Measurements from ENCODE around the gene UBA5. TPM values are rescaled to one million over a fixed set of nuclear protein-coding genes. Genes with fewer than 3 reads are reported as not detected.
A peak's percentile ranks its signal among the peaks of the same experiment; 100 is the strongest.
"Not testable (repeated sequence)": the region's sequence is repeated elsewhere in the genome, so short reads cannot be mapped to it uniquely, and the experiment has no call there.

Gene UBA5
- total and polyA plus RNA-seq, 2 donors = 28.2 to 57.9 TPM

GRCh38 chr3:132638706-132639105 lies 21.4 kb upstream of the UBA5 start:
- DNase-seq (ENCODE audit: extremely low spot score) = no peak
- no peaks in the 10 kb centered on the region for H3K36me3 ChIP-seq (ENCODE audit: insufficient read depth)
- no peak overlapping the region for H3K27ac ChIP-seq (ENCODE audit: low read depth)
- H3K4me1 ChIP-seq (ENCODE audit: insufficient read depth) = no peaks in the 10 kb centered on the region
- no peak overlapping the region for H3K4me3 ChIP-seq (ENCODE audit: low read depth, low read length)

GRCh38 chr3:132641427-132641826 lies 18.7 kb upstream of the UBA5 start:
- not testable (repeated sequence) for H3K4me1 ChIP-seq (ENCODE audit: insufficient read depth); H3K27ac ChIP-seq (ENCODE audit: low read depth); H3K36me3 ChIP-seq (ENCODE audit: insufficient read depth); H3K4me3 ChIP-seq (ENCODE audit: low read depth, low read length); DNase-seq (ENCODE audit: extremely low spot score)
- 85% methylated on average over 2 of the region's 2 CpGs for WGBS

DNA sequence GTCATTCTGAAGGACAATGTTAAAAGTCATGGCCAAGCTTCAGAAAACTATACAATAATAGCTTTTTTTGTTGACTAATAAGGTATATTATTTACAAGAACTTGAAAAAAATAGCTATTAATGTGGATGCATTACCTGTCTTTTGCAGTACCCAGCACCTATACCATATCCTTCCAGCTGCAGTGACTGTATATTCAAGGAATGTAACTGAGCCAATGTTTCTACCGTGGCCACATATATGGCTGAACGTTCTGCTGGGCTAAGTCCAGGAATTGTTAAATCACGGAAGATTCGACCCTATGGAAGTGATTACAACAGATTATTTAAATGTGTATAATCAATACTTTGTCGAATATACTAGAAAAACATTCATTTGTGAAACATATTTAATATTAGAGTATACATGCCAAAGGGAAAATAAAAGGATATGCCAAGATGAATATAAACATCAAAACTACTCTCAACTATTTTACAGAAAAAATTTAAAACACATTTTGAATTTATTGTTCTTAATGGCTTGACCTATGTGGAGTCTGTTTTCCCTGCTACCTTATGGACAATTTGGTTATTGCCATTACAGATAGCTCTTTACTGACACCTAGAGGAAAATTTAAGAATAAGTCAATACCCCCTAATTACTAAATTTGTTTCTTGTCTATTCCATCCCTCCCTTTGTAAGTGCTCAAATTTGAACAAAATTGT lies 18.1 kb upstream of the UBA5 start:
- Histone ChIP-seq H3K4me1 (ENCODE audit: insufficient read depth) (no peaks in the 10 kb centered on the region), H3K4me3 (ENCODE audit: low read depth, low read length) (no peak overlapping the region), H3K36me3 (ENCODE audit: insufficient read depth) (no peaks in the 10 kb centered on the region), H3K27ac (ENCODE audit: low read depth) (no peak overlapping the region)
- 71% methylated on average over 5 of the region's 5 CpGs for WGBS
- DNase-seq (ENCODE audit: extremely low spot score) = no peak

DNA sequence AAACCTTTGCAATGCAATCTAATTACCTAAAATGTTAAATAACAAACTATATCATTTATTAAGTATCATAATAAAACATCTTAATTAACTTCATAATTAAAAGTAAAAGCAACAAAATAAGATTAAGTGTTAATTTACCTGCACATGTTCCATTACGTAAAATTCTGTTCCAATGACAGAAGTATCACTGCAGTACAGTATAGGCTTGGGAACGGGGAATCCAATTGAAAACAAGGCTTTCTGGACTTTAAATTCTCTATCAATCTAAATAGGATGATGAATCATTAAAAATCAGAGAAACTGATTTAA lies 17.6 kb upstream of the UBA5 start:
- H3K4me3 ChIP-seq (ENCODE audit: low read depth, low read length) = no peak overlapping the region
- no peak overlapping the region for H3K27ac ChIP-seq (ENCODE audit: low read depth)
- H3K4me1 ChIP-seq (ENCODE audit: insufficient read depth) = no peaks in the 10 kb centered on the region
- no peaks in the 10 kb centered on the region for H3K36me3 ChIP-seq (ENCODE audit: insufficient read depth)
- DNase-seq (ENCODE audit: extremely low spot score) = no peak
- WGBS = 71% methylated on average over 2 of the region's 2 CpGs

DNA sequence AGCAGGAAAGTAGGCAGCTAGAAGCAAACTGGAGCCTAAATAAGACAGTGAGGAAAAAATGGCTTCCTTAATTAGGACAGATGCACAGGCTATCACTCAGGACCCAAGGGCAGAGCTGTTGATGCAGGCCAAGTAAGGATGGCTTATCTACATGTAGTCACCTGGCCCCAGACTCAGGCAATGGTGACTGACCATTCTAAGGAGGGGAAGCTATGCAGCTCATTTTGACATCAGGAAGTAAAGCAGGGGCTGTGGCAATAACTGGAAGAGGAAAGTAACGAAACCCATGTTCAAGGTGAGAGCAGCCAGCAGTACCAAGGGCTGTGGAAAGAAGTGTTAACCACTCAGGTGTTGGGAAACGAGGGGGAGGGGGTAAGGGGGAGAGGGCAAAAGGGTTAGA lies 16.8 kb upstream of the UBA5 start:
- WGBS = 78% methylated on average over 2 of the region's 2 CpGs
- no peak for DNase-seq (ENCODE audit: extremely low spot score)
- no peaks in the 10 kb centered on the region for H3K4me1 ChIP-seq (ENCODE audit: insufficient read depth)
- H3K36me3 ChIP-seq (ENCODE audit: insufficient read depth) = no peaks in the 10 kb centered on the region
- no peak overlapping the region for H3K27ac ChIP-seq (ENCODE audit: low read depth)
- no peak overlapping the region for H3K4me3 ChIP-seq (ENCODE audit: low read depth, low read length)

GRCh38 chr3:132645058-132645457 lies 15.1 kb upstream of the UBA5 start:
- Histone ChIP-seq H3K4me1 (ENCODE audit: insufficient read depth) (no peaks in the 10 kb centered on the region), H3K4me3 (ENCODE audit: low read depth, low read length) (no peak overlapping the region), H3K27ac (ENCODE audit: low read depth) (no peak overlapping the region), H3K36me3 (ENCODE audit: insufficient read depth) (no peaks in the 10 kb centered on the region)
- 88% methylated on average over 1 of the region's 1 CpG for WGBS
- DNase-seq (ENCODE audit: extremely low spot score) = no peak

DNA sequence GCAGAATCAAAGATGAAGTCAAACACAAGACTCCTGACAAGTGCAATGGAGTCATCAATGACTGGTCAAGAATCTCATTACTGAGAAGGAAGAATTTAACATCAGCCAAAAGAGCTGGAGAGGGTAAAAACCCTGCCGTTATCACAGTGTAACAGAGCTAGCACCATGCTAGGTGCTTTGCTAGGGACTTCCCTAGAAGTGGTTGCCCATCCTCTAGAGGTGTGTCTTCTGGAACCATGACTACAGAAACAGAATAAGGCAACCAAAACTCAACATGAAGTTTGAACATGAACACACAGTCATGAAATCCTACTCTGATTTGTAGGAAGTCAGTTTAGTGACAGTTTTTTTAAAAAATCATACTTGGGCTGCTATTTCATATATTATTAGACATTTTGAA lies 10.0 kb upstream of the UBA5 start:
- no peak overlapping the region for H3K27ac ChIP-seq (ENCODE audit: low read depth)
- no peak overlapping the region for H3K4me3 ChIP-seq (ENCODE audit: low read depth, low read length)
- no peaks in the 10 kb centered on the region for H3K4me1 ChIP-seq (ENCODE audit: insufficient read depth)
- no peaks in the 10 kb centered on the region for H3K36me3 ChIP-seq (ENCODE audit: insufficient read depth)
- 95% methylated on average over 1 of the region's 1 CpG for WGBS
- DNase-seq (ENCODE audit: extremely low spot score) = no peak

DNA sequence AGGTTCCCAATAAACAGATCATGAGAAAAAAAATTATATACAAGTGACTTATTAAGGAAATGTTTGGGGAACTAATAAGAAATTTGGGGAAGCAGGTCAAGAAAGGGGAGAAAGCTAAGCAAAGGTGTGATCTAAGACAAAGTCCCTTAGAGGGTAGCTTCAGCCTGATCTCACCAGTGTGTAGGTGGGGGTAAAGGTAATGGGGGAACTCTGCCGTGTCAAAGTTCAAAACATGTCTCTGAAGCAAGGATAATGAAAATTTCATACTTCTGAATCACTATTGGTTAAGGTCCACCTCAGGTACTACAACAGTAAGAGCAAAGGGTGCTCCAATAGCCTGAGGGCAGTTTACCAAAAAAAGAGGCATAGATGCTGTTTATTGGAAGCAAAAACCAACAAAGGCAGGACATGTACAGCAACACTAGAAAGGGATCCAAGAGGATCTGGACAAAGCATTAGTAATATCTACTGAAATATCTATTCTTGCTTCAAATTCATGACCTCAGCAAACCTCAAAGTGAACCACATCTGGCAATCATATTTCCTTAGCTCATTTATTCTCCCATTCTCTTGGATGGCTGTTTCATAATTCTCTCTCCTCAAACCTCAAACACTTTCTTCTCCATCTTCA lies 7.4 kb upstream of the UBA5 start:
- no peak for DNase-seq (ENCODE audit: extremely low spot score)
- Histone ChIP-seq H3K4me1 (ENCODE audit: insufficient read depth) (no peaks in the 10 kb centered on the region), H3K4me3 (ENCODE audit: low read depth, low read length) (no peak overlapping the region), H3K27ac (ENCODE audit: low read depth) (no peak overlapping the region), H3K36me3 (ENCODE audit: insufficient read depth) (no peaks in the 10 kb centered on the region)
- 93% methylated on average over 1 of the region's 1 CpG for WGBS

- Histone ChIP-seq H3K36me3 (ENCODE audit: insufficient read depth) (no peaks in the 10 kb centered on the region), H3K4me3 (ENCODE audit: low read depth, low read length) (no peak overlapping the region), H3K4me1 (ENCODE audit: insufficient read depth) (no peaks in the 10 kb centered on the region), H3K27ac (ENCODE audit: low read depth) (no peak overlapping the region)
- DNase-seq (ENCODE audit: extremely low spot score) = no peak
- WGBS = 93% methylated on average over 2 of the region's 2 CpGs
These were observed 5.9 kb upstream of the UBA5 start for GRCh38 chr3:132654190-132654589.

- Histone ChIP-seq H3K4me3 (ENCODE audit: low read depth, low read length) (no peak overlapping the region), H3K36me3 (ENCODE audit: insufficient read depth) (no peaks in the 10 kb centered on the region), H3K4me1 (ENCODE audit: insufficient read depth) (no peaks in the 10 kb centered on the region), H3K27ac (ENCODE audit: low read depth) (no peak overlapping the region)
- 88% methylated on average over 5 of the region's 5 CpGs for WGBS
- DNase-seq (ENCODE audit: extremely low spot score) = no peak
These were observed 5.4 kb upstream of the UBA5 start for GRCh38 chr3:132654721-132655120.

DNA sequence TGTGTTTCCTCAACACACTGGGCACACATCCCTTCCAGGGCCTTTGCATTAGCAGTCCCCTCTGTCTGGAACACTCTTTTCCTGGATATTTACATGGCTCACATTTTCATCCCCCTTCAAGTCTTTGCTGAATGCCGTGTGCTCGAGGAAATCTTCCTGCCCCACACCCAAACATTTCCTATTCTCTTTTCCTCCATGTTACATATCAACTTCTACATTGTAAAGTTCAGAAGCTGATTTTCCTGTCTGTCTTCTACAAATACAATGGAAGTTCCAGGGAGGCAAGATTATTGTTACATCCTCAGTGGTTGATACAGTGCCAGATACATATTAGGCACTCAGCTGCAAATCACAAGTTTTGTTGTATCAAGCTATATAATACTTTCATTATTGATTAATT lies 4.7 kb upstream of the UBA5 start:
- H3K27ac ChIP-seq (ENCODE audit: low read depth) = no peak overlapping the region
- DNase-seq (ENCODE audit: extremely low spot score) = no peak
- WGBS = 78% methylated on average over 2 of the region's 2 CpGs
- no peak overlapping the region for H3K4me3 ChIP-seq (ENCODE audit: low read depth, low read length)
- no peaks in the 10 kb centered on the region for H3K36me3 ChIP-seq (ENCODE audit: insufficient read depth)
- no peaks in the 10 kb centered on the region for H3K4me1 ChIP-seq (ENCODE audit: insufficient read depth)

- H3K36me3 ChIP-seq (ENCODE audit: insufficient read depth) = no peaks in the 10 kb centered on the region
- no peak overlapping the region for H3K4me3 ChIP-seq (ENCODE audit: low read depth, low read length)
- no peak overlapping the region for H3K27ac ChIP-seq (ENCODE audit: low read depth)
- no peak for DNase-seq (ENCODE audit: extremely low spot score)
- WGBS = 91% methylated on average over 8 of the region's 8 CpGs
- peaks cover 1% of the 10 kb centered on the region for H3K4me1 ChIP-seq (ENCODE audit: insufficient read depth)
These were observed 2.0 kb upstream of the UBA5 start for GRCh38 chr3:132657869-132658747.

DNA sequence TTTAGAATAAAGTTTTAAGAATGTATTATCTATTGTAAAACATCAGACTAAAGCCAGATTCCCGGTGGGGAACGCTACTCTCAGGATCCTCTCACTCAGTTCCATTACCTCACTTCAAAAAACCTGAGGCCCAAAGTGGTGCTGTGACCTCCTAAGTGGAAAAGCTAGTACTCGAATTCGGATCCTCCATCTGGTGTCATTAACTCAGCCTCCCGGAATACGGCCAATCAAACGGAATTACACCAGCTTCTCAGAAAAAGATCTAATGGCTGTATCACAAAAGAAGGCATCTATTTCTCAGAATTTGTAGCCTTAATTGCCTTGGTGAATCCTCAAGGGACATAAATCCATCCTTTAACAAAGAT lies 1.1 kb upstream of the UBA5 start:
- H3K27ac ChIP-seq (ENCODE audit: low read depth) = no peak overlapping the region
- peaks cover 1% of the 10 kb centered on the region for H3K4me1 ChIP-seq (ENCODE audit: insufficient read depth)
- H3K4me3 ChIP-seq (ENCODE audit: low read depth, low read length) = peak overlapping the region; percentile 94
- WGBS = 5% methylated on average over 7 of the region's 7 CpGs
- no peak for DNase-seq (ENCODE audit: extremely low spot score)
- H3K36me3 ChIP-seq (ENCODE audit: insufficient read depth) = no peaks in the 10 kb centered on the region
